Stimulated activated CD4-positive, alpha-beta T cell treated with anti-CD3 and anti-CD28 coated beads, Interleukin-2, amount 100 ng/mL, for 24 hours (primary cell): ENCODE results near the gene WDR41.

Source experiments
- DNase-seq, 2 donors: peaks; one replicate each; pipeline ENCODE4 v3.0.0-alpha.2; 2020

The WDR41 gene

DNA sequence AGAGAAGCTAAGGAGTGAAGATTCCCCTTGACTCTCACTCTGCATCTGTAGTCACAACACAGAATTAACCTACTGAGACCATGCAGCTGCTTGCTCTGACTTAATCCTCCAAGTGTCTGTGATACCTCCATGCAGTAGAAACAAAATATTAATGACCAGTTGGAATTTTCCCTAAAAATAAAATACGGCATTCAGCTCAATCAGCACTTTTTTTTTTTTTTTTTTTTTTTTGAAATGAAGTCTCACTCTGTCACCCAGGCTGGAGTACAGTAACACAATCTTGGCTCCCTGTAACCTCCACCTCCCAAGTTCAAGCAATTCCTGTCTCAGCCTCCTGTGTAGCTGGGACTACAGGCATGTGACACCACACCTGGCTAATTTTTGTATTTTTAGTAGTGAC, 48.4 kb downstream of the WDR41 start:
- no peak for DNase-seq

DNA sequence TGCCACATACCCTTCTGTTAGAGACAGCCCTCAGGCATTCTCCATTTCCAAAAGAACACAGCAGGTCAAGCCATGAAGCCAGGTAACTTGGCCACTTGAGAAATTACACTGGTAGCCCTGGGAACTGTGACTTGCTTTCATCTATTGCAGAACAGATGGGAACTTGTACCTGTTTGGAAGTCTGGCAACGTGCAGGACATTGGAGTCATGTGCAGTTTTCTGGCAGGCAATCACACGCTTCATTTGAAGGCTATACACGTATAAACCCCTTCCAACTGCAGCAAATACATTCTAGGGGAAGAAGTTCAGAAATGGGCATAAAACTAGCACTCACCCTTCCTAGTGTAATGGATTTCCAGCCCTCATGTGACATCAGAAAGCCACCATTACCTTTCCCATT, 54.0 kb downstream of the WDR41 start:
- DNase-seq = no peak

DNA sequence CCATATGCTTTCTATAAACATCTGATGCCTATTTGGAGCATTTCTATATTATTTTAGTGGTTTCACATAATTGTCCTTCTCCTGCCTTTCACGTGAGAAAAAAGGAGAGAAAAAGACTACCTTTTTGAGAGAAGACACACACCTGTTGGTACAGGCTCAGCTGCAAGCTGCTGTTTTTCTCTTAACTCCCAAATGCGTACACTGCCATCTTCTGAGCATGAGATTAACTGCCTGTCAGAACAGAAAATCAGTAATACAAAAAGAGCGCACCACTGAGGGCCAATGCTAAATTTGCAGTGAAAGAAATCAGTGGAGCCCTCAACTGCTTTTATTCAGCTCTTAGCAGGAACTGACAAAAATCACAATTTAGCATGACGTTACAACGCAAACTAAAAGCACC, 54.9 kb downstream of the WDR41 start:
- no peak for DNase-seq

DNA sequence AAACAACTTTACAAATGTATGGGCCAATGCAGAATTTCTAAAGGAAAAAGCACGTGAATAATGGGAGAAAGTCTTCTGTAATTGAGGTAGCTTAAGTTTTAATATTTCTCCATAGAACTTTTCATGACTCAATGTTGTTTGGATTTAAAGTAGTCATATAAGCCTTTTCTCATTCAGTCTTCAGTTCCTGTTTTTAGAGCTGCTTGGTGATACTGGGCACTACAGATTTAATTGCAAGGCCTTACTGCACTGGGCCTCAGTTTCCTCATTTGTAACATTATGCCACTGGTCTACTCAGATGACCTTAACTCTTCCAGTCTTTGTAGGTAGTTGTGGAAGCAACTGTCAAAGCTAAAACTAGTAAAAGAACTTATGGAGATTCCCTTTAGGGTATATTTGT, 60.4 kb downstream of the WDR41 start:
- no peak for DNase-seq

DNA sequence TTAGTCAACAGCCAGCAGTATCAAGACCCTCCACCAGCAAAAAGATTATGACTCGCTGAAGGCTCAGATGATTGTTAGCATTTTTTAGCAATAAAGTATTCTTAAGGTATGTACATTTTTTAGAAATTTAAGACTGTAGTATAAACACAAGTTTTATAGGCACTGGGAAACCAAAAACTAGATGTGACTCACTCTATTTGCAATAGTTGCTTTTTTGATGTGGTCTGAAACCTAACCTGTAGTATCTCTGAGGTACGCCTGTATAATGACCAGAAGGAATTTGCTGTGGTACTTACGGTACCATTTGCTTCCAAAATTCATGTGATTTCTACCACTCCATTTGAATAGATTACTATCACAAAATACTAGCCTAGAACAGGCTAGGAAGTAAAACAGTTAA, 60.8 kb downstream of the WDR41 start:
- DNase-seq = no peak

DNA sequence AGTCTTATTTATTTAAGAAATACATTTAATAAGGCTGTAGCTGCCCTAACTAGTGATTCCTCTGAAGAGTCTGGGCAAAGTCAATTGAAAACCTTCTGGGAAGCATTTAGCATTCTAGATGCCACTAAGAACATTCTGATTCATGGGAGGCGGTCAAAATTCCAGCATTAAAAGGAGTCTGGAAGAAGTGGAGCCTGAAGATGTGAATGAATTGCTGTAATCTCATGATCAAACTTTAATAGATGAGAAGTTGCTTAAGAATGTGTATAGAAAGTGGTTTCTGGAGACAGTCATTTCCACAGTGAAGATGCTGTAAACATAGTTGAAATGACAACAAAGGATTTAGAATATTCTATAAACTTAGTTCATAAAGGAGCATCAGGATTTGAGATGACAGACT, 61.4 kb downstream of the WDR41 start:
- no peak for DNase-seq

DNA sequence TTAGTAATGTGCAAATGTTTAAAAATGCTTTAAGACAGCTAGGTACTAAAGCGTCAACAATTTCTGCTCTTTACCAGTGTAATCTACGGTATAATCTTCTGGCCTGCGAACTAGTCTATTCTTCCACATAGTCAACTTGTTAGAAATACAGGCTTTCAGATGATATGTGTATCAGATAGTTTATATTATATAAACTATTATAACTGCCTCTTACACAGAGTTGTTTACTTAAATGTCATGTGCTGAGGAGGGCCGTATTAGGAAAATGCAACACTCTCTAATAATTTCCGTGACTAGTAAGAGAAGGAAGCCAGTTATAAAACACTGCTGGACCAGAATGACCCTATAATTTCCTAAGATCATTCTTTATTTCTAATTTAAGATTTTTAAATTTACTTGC, 63.6 kb downstream of the WDR41 start:
- DNase-seq = no peak

DNA sequence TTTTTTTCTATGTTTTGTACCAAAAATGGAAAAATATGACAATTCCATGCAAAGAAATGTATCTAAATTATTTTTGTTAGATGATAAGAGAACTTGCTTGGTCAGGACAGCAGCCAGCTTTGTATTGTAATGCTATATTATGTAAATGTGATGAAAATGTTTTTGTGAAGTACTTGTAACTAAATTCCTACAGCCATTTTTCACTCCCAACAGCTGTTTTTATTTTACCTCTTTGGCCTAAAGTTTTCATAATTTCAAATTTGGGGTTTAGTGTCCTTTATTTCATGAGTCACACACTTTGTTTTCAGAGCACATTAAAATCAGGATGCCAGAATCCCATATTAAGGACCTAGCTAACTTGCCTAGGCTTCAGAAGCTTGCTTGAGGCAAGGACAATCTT, 64.1 kb downstream of the WDR41 start:
- DNase-seq = no peak

DNA sequence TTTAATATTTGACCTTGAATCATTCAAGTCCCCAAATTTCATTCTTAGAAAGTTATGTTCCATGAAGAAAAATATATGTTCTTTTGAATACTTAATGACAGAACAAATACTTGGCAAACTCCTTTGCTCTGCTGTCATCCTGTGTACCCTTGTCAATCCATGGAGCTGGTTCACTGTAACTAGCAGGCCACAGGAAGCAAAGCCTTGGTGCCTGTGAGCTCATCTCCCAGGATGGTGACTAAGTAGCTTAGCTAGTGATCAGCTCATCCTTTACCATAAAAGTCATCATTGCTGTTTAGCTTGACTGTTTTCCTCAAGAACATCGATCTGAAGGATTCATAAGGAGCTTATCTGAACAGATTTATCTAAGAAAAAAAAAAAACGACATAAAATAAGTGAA, 65.4 kb downstream of the WDR41 start:
- DNase-seq = no peak

DNA sequence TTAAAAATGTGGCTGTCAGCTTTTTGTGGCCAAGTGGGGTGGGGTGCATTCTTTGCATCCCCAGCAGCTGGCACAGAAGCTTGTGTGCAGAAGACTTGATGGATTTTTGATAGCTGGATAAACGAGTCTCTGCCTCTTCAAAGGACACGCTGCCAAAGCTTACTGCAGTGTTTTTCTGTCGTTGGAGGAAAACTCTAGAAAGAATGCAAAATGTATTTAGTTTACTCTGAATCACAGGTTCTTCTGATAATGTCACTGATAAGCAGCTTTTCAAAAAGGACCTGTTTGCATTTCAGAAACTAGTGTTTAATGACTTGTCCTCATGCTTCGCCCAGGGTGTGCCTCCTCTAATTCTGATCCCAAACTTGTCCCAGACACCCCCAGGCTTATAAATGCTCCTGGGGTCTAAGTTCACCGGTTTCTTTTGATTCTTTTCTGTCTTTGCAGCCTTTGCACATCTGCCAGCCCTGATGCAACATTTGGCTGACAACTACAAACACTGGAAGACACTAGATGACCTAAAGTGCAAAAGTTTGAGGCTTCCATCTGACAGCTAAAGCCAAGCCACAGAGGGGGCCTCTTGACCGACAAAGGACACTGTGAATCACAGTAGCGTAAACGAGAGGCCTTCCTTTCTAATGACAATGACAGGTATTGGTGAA, 66.0 kb downstream of the WDR41 start:
- DNase-seq = no peak

DNA sequence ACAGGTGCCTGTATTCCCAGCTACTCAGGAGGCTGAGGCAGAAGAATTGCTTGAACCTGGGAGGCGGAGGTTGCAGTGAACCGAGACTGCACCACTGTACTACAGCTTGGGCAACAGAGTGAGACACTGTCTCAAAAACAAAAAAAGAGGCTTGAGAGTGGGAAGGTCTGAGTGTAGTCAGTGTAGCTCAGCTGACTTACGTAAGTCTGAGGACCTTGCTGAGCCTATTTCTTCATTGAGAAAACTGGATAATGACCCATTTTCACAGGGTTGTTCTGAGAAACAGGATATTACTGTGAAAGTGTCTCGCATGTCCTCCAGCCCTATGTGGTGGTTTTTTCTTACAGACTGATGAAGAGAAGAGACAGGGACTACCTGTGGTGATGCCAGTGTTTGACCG, 66.7 kb downstream of the WDR41 start:
- DNase-seq = no peak

DNA sequence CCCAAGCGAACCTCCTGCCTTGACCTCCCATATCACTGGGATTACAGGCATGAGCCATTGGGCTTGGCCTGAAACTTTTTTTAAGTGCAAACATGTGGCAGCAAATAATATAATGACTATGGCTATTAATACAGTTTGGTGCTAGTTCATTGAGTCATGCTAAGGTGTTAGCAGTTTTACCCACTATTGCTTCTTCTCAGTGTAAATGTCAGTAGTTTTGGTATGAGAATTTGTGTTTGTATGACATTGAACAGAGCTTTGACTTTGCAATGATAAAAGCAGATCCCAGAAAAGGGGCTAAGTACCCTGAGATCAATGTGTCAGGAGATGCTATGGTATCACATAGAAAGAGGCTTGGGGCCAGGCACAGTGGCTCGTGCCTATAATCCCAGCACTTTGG, 67.2 kb downstream of the WDR41 start:
- DNase-seq = no peak

DNA sequence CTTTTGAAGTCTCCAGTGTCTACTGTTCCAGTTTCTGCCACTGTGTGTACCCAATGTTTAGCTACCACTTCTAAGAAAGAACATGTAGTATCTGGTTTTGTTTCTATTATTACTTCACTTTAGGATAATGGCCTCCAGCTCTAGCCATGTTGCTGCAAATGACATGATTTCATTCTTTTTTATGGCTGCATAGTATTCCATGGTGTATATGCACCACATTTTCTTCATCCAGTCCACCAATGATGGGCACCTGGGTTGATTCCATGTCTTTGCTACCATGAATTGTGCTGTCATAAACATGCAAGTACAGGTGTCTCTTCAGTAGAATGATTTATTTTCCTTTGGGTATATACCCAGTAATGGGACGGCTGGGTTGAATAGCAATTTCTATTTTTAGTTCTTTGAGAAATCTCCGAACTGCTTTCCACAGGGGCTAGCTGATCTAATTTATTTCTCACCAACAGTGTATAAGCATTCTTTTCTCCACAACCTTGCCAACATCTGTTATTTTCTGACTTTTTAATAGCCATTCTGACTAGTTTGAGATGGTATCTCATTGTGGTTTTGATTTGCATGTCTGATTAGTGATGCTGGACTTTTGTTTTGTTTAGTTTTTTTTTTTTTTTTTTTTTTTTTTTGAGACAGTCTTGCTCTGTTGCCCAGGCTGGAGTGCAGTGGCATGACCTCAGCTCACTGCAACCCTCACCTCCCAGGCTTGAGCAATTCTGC, 68.9 kb downstream of the WDR41 start:
- DNase-seq = no peak

DNA sequence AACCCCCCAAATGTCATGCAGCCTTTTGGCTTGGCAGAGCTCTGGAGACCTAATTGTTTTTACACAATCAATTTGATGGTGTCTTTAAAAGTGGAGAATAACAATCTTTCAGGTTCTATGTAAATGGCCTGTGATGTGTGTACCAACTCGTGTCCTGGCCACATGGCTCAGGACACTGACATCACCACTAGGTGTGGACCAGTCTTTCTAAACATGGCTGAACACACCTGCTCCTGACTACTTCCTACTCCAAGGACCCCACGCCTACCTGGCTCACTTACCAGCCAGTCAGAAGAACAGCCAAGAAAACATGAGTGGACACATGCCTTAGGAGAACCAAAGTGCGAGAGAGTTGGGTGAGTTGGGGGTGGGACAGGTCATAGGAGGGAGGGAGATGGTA, 71.2 kb downstream of the WDR41 start:
- DNase-seq = no peak

DNA sequence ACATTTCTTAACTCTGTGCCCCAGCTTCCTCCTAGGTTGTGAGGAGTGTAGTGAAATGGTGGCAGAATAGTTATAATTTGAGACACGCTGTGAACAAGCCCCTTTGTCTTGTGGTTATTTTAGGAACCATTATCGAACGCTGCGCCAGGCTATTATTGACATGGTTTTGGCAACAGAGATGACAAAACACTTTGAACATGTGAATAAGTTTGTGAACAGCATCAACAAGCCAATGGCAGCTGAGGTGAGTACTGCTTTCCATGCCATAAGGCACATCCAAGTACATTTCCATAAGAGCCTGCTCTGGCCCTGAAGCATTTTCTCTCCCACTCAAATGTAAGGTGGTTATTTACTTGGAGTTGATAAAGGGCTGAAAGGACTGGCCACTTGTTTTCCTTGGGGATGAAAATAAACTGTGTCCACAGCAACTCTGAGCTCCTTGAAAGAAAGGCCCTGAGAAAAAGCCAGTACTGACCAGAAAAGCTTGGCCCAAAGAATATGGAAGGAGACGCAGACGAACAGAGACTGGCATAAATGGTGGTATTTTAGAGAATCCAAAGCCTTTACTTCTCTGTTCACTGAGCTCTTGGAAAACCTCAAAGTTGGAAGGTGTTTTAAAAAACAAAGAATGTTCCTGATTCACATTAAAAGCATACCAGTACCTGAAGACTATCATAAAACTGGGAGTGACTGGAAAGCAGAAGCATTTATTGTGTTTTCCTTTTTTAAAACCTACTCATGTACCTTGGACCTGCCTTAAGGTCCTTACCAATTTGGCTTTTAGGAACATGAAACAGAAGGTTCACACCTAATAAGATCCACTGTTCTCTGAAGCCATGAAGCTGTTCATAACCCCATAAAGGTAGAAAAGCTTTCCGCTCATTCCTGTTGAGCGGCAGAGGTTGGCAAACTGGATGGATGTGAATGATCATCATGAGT, 72.2 kb downstream of the WDR41 start:
- DNase-seq = no peak

DNA sequence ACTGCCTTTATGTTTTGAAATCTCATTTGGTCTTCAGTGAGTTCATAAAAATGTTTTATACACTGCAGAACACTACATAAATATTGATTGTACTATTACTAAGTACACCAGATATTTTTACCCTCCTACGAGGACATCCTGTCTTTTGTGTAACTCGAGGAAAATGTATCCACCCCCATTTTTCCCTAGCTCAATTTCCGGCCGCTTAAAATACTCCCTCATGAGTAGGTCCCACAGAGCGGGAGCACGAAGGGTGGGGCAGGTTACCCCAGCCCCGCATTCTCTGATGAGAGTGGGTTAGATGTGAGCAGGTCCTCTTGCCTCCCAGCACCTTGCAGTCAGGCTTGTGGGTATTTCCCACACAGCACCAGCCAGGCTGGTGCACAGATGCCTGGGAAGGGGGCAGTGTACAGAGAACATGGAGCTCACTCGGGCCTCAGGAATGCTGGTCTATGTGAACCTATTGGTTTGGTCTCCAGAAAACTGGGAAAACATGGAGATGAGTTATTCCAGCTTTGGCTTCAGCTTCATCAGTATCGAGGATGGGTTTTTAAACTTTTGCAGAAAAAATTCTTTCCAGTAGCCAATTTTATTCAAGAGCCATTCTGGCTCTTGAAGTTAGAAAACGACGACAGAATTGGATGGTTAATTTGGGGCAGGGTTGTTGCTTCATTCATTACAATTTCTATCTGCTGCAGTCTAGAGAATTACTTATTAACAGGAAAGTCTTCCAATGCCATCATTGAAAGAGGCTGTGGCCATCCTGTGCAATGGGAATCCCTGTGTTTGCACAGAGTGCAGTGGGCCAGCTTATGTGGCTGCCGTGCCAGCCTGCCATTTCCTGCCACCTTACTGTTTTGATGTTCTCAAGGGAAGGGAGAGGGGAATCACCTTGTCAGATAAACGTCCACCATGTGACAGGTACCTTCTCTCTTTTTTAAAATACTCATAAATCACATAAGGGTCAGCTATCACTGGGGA, 73.2 kb downstream of the WDR41 start:
- no peak for DNase-seq

DNA sequence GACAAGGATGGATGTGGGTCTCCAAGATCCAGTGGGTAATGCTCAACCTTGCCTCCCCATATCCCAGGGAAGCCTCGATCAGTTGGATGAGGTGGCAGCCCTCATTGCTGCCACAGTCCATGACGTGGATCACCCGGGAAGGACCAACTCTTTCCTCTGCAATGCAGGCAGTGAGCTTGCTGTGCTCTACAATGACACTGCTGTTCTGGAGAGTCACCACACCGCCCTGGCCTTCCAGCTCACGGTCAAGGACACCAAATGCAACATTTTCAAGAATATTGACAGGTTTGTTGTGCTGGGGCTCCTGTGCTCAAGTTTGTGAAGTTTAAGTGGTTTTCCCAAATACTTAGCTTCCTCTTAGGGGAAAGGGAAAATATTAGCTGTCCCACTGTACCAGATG, 74.0 kb downstream of the WDR41 start:
- DNase-seq = no peak

DNA sequence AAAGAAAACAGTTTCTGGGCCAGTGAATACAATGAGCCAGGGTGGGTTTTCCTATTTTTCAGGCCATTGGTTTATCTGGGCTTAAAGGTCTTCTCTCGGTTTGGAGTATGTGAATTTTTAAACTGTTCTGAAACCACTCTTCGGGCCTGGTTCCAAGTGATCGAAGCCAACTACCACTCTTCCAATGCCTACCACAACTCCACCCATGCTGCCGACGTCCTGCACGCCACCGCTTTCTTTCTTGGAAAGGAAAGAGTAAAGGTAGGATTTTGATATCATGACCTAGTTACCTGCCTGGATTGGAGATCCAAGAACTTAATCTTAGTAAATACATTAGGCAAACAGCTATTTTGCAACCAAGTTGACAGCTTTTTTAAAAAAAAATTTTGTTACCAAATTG, 79.1 kb downstream of the WDR41 start:
- DNase-seq = no peak

DNA sequence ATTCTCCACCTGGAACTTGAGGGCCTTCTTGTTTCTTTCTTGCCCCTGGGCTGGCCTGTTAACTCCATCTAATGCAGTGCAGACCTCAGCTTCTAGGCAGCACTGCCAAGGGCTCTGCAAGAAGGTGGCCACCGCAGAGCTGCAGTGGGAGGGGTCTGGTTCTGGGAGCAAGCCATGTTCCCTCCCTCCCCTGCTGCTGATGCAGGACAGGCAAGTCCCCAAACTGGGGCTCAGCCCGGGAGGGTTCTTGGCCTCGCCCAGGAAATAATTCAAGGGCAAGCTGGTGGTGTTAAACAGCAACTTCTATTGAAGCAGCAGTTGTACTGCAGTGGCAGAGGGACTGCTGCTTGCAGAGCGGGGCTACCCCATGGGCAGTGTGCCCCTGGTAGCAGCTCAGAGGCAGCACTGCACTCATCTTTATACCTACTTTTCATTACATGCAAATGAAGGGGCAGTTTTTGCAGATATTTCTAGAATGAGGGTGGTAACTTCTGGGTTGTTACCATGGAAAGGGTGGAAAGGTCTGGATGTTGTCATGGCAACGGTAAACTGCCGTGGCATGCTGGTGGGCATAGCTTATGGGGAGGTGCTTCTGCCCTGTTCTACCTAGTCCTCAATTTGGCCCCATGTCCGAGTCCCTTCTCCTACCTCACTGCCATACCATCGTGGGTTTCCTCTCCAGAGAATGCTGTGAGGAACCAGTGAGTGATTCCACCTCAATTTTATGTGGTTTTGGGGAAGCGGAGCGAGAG, 82.1 kb downstream of the WDR41 start:
- DNase-seq = no peak

DNA sequence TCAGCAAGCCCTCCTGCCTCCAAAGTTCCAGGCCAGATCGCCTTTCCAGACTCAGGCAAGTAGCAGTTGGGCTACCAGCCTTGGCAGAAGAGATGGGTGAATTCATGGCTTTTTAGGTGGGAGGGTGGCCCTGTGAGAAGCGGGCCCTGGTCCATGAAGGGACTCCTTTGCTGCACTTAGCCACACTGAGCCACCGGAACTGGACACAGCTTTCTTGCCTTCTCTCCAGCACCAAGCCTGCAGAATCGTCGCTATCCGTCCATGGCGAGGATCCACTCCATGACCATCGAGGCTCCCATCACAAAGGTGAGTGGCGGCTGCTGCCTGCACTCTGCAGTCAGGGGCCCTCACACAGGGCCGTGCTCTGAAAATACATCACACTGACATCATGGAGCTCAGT, 85.0 kb downstream of the WDR41 start:
- DNase-seq = no peak

DNA sequence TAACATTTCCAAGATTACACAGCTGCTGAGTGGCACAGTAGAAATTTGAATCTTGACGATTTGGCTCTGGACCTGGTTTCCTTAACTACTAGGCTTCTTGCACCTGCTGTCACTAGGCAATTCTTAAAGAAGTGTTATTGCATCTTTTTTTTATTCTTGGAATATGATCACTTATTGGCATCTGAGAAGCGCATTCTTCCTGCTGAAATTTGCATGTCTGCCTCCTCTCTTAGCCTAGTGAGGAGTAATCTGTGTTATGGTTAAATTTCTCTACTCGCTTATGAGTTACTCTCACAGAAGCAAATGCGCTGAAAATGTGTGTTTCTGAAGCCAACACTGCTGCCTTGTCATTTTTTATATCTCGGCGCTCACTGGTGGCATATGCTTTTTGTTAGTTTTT, 89.3 kb downstream of the WDR41 start:
- DNase-seq = no peak

DNA sequence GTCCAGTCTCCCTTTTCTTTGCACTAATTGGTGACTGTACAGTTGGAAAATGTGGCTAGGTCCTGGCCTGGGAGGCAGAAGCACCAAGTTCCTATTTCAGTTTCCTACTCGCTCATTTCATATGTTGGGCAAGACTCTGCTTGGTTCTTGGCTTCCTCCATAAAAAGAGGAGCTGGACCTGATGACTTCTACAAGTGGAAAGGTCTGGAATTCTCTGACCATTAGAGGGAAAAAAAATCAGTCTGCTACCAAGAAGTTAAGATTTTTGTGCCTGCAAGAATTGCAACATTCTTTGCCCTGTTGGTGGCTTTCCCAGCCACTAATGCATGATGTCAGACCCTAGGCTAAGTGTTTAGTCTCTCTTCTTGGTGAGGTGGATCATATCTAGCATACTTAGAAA, 91.5 kb downstream of the WDR41 start:
- DNase-seq = no peak
